Colonic mucosa (tissue), 4 donors: Measurements from ENCODE around the gene CCDC38. TPM values are rescaled to one million over a fixed set of nuclear protein-coding genes. Genes with fewer than 3 reads are reported as not detected.

Experiments used
- DNase-seq: peaks from one replicate; pipeline ENCODE4 v3.0.0-alpha.2; 2020
- H3K27ac ChIP-seq: fragments of 200-600 bp; one replicate; pipeline ENCODE4 v1.8.0; 2021
- H3K27me3 ChIP-seq: fragments of 200-600 bp; one replicate; pipeline ENCODE4 v1.8.0; 2021
- H3K36me3 ChIP-seq: fragments of 200-600 bp; one replicate; pipeline ENCODE4 v1.8.0; 2021
- H3K4me1 ChIP-seq: fragments of 200-600 bp; one replicate; pipeline ENCODE4 v1.8.0; 2021; ENCODE audit warnings: mild to moderate bottlenecking
- H3K4me3 ChIP-seq: fragments of 200-600 bp; one replicate; pipeline ENCODE4 v1.8.0; 2021
- H3K9ac ChIP-seq, 2 donors: one replicate each; pipeline ENCODE4 v1.7.0; 2013; ENCODE audit warnings: control low read depth in 2 of 2, low read depth in 2 of 2, low read length in 2 of 2
- H3K9me3 ChIP-seq: fragments of 200-600 bp; one replicate; pipeline ENCODE4 v1.8.0; 2021
- CTCF ChIP-seq: fragments of 200-600 bp; IDR thresholded peaks from one replicate; pipeline ENCODE4 v1.8.0; 2022; ENCODE audit warnings: antibody characterized with exemption, mild to moderate bottlenecking
- intact Hi-C: fragments of 100-400 bp; cut with DNase I; formaldehyde crosslinking; loops from one replicate; pipeline ENCODE4 v1.14.1; 2022
- total RNA-seq, 2 donors: library from RNA; stranded (reverse); fragmentation: NEBNext Ultra II Directional in 1 of 2; extraction: Animal tissue kit (Norgen Biotek cat#: 25700) in 1 of 2; gene quantifications; one replicate each; pipeline ENCODE4 v1.2.1, GENCODE V29; 2021
- donor health status: healthy.
- donor health status: DM: no; HTN: no; CAD: no.
- donor health status: DM: no; HTN: no; CAD: no.

The CCDC38 gene
- total RNA-seq, 2 donors from 2014 or later, result not detected

GRCh38 chr12:95909871-95910270 is 32.5 kb downstream of the CCDC38 start:
- Histone ChIP-seq H3K4me1 (no peaks in the 10 kb centered on the region), H3K27me3 (no peaks in the 10 kb centered on the region), H3K27ac (no peak overlapping the region), H3K9me3 (no peaks in the 10 kb centered on the region), H3K36me3 (no peaks in the 10 kb centered on the region), H3K4me3 (no peak overlapping the region), H3K9ac (no peak overlapping the region)
- TF ChIP-seq CTCF, result no peak
- DNase-seq, result no peak
- intact Hi-C loops, result no loop called here

GRCh38 chr12:95908573-95908972 is 33.8 kb downstream of the CCDC38 start:
- no peak for TF ChIP-seq CTCF
- Histone ChIP-seq H3K9me3 (no peaks in the 10 kb centered on the region), H3K27me3 (no peaks in the 10 kb centered on the region), H3K27ac (no peak overlapping the region), H3K9ac (no peak overlapping the region), H3K4me1 (no peaks in the 10 kb centered on the region), H3K36me3 (no peaks in the 10 kb centered on the region), H3K4me3 (no peak overlapping the region)
- DNase-seq, result no peak
- intact Hi-C loops, result no loop called here

DNA sequence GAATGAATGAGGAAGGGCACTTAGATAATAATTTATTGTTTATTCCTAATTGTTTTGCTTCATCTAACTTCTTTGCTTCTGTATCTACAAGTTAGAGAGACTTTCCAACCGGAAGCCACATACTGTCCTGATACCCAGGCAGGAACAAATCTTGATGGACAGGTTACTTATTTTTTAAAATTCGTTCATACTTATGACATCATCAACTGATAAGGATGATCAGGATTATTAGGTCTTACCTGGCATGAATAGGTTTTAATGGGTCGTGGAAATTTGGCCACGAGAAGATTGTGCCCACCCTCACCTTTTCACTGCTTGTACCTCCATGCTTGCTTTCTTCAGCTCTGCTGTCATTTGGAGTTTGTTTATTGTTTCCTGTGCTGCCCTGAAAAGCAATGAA is 44.3 kb downstream of the CCDC38 start:
- DNase-seq, result no peak
- no peak for TF ChIP-seq CTCF

GRCh38 chr12:95896846-95897245 is 45.6 kb downstream of the CCDC38 start:
- no peaks in the 10 kb centered on the region for H3K27me3 ChIP-seq
- intact Hi-C loops, result no loop called here
- no peak for TF ChIP-seq CTCF
- no peaks in the 10 kb centered on the region for H3K4me1 ChIP-seq
- H3K4me3 ChIP-seq, result no peak overlapping the region
- no peaks in the 10 kb centered on the region for H3K36me3 ChIP-seq
- DNase-seq, result no peak
- no peaks in the 10 kb centered on the region for H3K9me3 ChIP-seq
- H3K27ac ChIP-seq, result no peak overlapping the region
- H3K9ac ChIP-seq, result no peak overlapping the region

More for the DNA sequence above, 44.3 kb downstream of the CCDC38 start:
- no peaks in the 10 kb centered on the region for H3K27me3 ChIP-seq
- H3K4me3 ChIP-seq, result no peak overlapping the region
- no peak overlapping the region for H3K27ac ChIP-seq
- H3K4me1 ChIP-seq, result no peaks in the 10 kb centered on the region
- intact Hi-C loops, result no loop called here
- no peaks in the 10 kb centered on the region for H3K36me3 ChIP-seq
- no peak overlapping the region for H3K9ac ChIP-seq
- no peaks in the 10 kb centered on the region for H3K9me3 ChIP-seq

GRCh38 chr12:95890958-95891357 is 51.5 kb downstream of the CCDC38 start:
- Histone ChIP-seq H3K27ac (no peak overlapping the region), H3K27me3 (no peaks in the 10 kb centered on the region), H3K9me3 (no peaks in the 10 kb centered on the region), H3K36me3 (no peaks in the 10 kb centered on the region), H3K4me1 (no peaks in the 10 kb centered on the region), H3K9ac (no peak overlapping the region), H3K4me3 (no peak overlapping the region)
- no peak for DNase-seq
- intact Hi-C loops, result no loop called here
- TF ChIP-seq CTCF, result no peak

- Histone ChIP-seq H3K27ac (no peak overlapping the region), H3K4me3 (no peak overlapping the region), H3K9me3 (no peaks in the 10 kb centered on the region), H3K9ac (no peak overlapping the region), H3K27me3 (no peaks in the 10 kb centered on the region), H3K36me3 (no peaks in the 10 kb centered on the region), H3K4me1 (no peaks in the 10 kb centered on the region)
- intact Hi-C loops, result no loop called here
- no peak for TF ChIP-seq CTCF
- DNase-seq, result no peak
Observed at GRCh38 chr12:95887311-95887710, 55.1 kb downstream of the CCDC38 start.
